Immature natural killer cell (primary cell): ENCODE data around the gene PELO. TPM values are rescaled to one million over a fixed set of nuclear protein-coding genes. Genes with fewer than 3 reads are reported as not detected.
A peak's percentile ranks its signal among the peaks of the same experiment; 100 is the strongest.
"Not testable (repeated sequence)": the region's sequence is repeated elsewhere in the genome, so short reads cannot be mapped to it uniquely, and the experiment has no call there.

ENCODE experiments used
- DNase-seq, 3 donors: peaks; one replicate each; pipeline ENCODE4 v3.0.0; 2022; ENCODE audit warnings: mixed read lengths in 1 of 3
- H3K27ac Mint-ChIP-seq, 6 donors: one replicate each; pipeline ENCODE4 v1.8.0; 2020; ENCODE audit warnings: mixed read lengths in 6 of 6, mild to moderate bottlenecking in 5 of 6, inconsistent platforms in 4 of 6, moderate library complexity in 3 of 6
- H3K27me3 Mint-ChIP-seq, 3 donors: one replicate each; pipeline ENCODE4 v1.8.0; 2020 to 2021; ENCODE audit warnings: low read depth in 3 of 3, mild to moderate bottlenecking in 3 of 3, mixed read lengths in 3 of 3, moderate library complexity in 3 of 3, inconsistent platforms in 1 of 3
- H3K36me3 Mint-ChIP-seq, 3 donors: one replicate each; pipeline ENCODE4 v1.8.0; 2020; ENCODE audit warnings: mixed read lengths in 3 of 3, inconsistent platforms in 2 of 3, mild to moderate bottlenecking in 2 of 3
- H3K4me1 Mint-ChIP-seq, 2 donors: one replicate each; pipeline ENCODE4 v1.8.0; 2020; ENCODE audit warnings: inconsistent platforms in 2 of 2, mild to moderate bottlenecking in 2 of 2, mixed read lengths in 2 of 2, moderate library complexity in 1 of 2
- H3K4me3 Mint-ChIP-seq, 5 donors: one replicate each; pipeline ENCODE4 v1.8.0; 2020; ENCODE audit warnings: mild to moderate bottlenecking in 5 of 5, mixed read lengths in 5 of 5, inconsistent platforms in 3 of 5, moderate library complexity in 3 of 5
- H3K9me3 Mint-ChIP-seq, 6 donors: one replicate each; pipeline ENCODE4 v1.8.0; 2020; ENCODE audit warnings: mild to moderate bottlenecking in 6 of 6, mixed read lengths in 6 of 6, inconsistent platforms in 4 of 6, moderate library complexity in 3 of 6
- polyA plus RNA-seq, 3 donors: library from polyadenylated mRNA; unstranded; fragments of 300-500 nt; fragmentation: Illumina TruSeq; gene quantifications; one replicate each; pipeline ENCODE4 v1.2.3, GENCODE V29; 2021

Gene PELO
- polyA plus RNA-seq, 3 donors from 2014 or later: 1.3 to 10.5 (median 2.3) TPM

GRCh38 chr5:52810426-52810825 lies 22.7 kb downstream of the PELO start:
- no peaks in the 10 kb centered on the region for H3K27me3 Mint-ChIP-seq
- DNase-seq: no peak
- no peak overlapping the region for H3K27ac Mint-ChIP-seq
- no peak overlapping the region for H3K4me3 Mint-ChIP-seq
- no peaks in the 10 kb centered on the region for H3K9me3 Mint-ChIP-seq
- no peaks in the 10 kb centered on the region for H3K36me3 Mint-ChIP-seq
- H3K4me1 Mint-ChIP-seq: peaks cover 0 to 4% of the 10 kb centered on the region in 2 donors

- H3K27ac Mint-ChIP-seq: no peak overlapping the region
- no peaks in the 10 kb centered on the region for H3K4me1 Mint-ChIP-seq
- H3K9me3 Mint-ChIP-seq: no peaks in the 10 kb centered on the region
- no peaks in the 10 kb centered on the region for H3K27me3 Mint-ChIP-seq
- DNase-seq: no peak
- no peaks in the 10 kb centered on the region for H3K36me3 Mint-ChIP-seq
- no peak overlapping the region for H3K4me3 Mint-ChIP-seq
Measured at GRCh38 chr5:52811067-52811749, 23.5 kb downstream of the PELO start.

GRCh38 chr5:52814352-52815148 lies 26.8 kb downstream of the PELO start:
- no peaks in the 10 kb centered on the region for H3K36me3 Mint-ChIP-seq
- H3K27me3 Mint-ChIP-seq: no peaks in the 10 kb centered on the region
- no peak overlapping the region for H3K4me3 Mint-ChIP-seq
- H3K27ac Mint-ChIP-seq: no peak overlapping the region
- H3K4me1 Mint-ChIP-seq: no peaks in the 10 kb centered on the region
- no peaks in the 10 kb centered on the region for H3K9me3 Mint-ChIP-seq
- DNase-seq: no peak

GRCh38 chr5:52817818-52818217 lies 30.1 kb downstream of the PELO start:
- Mint-ChIP-seq H3K4me3 (no peak overlapping the region), H3K36me3 (no peaks in the 10 kb centered on the region), H3K27ac (no peak overlapping the region), H3K4me1 (no peaks in the 10 kb centered on the region), H3K9me3 (no peaks in the 10 kb centered on the region), H3K27me3 (peaks cover 0 to 1% (median 0%) of the 10 kb centered on the region in 3 donors)
- DNase-seq: no peak

GRCh38 chr5:52818360-52818759 lies 30.6 kb downstream of the PELO start:
- DNase-seq: no peak
- peaks cover 0 to 1% (median 0%) of the 10 kb centered on the region in 3 donors for H3K27me3 Mint-ChIP-seq
- H3K4me1 Mint-ChIP-seq: no peaks in the 10 kb centered on the region
- H3K36me3 Mint-ChIP-seq: no peaks in the 10 kb centered on the region
- H3K9me3 Mint-ChIP-seq: no peaks in the 10 kb centered on the region
- no peak overlapping the region for H3K27ac Mint-ChIP-seq
- H3K4me3 Mint-ChIP-seq: no peak overlapping the region

GRCh38 chr5:52818807-52819206 lies 31.1 kb downstream of the PELO start:
- not testable (repeated sequence) for H3K4me1 Mint-ChIP-seq, DNase-seq, H3K4me3 Mint-ChIP-seq, H3K9me3 Mint-ChIP-seq, H3K27me3 Mint-ChIP-seq, H3K36me3 Mint-ChIP-seq, H3K27ac Mint-ChIP-seq

GRCh38 chr5:52821901-52822300 lies 34.2 kb downstream of the PELO start:
- Mint-ChIP-seq H3K27me3 (peaks cover 0 to 4% (median 1%) of the 10 kb centered on the region in 3 donors), H3K27ac (no peak overlapping the region), H3K36me3 (no peaks in the 10 kb centered on the region), H3K4me3 (no peak overlapping the region), H3K4me1 (peaks cover 14 to 22% of the 10 kb centered on the region in 2 donors), H3K9me3 (no peaks in the 10 kb centered on the region)
- no peak for DNase-seq

- DNase-seq: no peak
- Mint-ChIP-seq H3K27me3 (peaks cover 0 to 4% (median 1%) of the 10 kb centered on the region in 3 donors), H3K4me3 (no peak overlapping the region), H3K4me1 (peaks cover 14 to 27% of the 10 kb centered on the region in 2 donors), H3K9me3 (peaks cover 0 to under 1% (median 0%) of the 10 kb centered on the region in 6 donors), H3K27ac (no peak overlapping the region), H3K36me3 (no peaks in the 10 kb centered on the region)
Measured at GRCh38 chr5:52822437-52822836, 34.7 kb downstream of the PELO start.

DNA sequence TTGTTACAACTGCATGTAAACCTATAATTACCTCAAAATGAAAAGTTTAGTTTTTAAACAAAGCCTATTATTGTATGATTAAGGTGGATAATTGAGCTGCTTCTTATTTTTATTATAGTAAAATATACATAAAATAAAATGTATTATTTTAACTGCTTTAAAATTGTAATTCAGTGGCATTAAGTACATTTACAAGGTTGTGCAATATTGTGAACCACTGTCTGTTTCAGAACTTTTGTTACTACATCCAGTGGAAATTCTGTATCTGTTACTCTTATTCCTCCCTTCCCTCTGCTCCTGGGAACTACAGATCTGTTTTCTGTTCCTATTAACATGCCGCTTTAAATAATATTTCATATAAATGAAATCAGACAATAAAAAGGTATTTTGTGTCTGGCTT lies 37.1 kb downstream of the PELO start:
- Mint-ChIP-seq H3K27ac (peak overlapping the region in 2 of 6 donors; percentile 76 to 91), H3K36me3 (no peaks in the 10 kb centered on the region), H3K4me1 (peaks cover 14 to 30% of the 10 kb centered on the region in 2 donors), H3K9me3 (peaks cover 0 to 2% (median 0%) of the 10 kb centered on the region in 6 donors), H3K4me3 (no peak overlapping the region), H3K27me3 (peaks cover 0 to 4% (median 1%) of the 10 kb centered on the region in 3 donors)
- no peak for DNase-seq

DNA sequence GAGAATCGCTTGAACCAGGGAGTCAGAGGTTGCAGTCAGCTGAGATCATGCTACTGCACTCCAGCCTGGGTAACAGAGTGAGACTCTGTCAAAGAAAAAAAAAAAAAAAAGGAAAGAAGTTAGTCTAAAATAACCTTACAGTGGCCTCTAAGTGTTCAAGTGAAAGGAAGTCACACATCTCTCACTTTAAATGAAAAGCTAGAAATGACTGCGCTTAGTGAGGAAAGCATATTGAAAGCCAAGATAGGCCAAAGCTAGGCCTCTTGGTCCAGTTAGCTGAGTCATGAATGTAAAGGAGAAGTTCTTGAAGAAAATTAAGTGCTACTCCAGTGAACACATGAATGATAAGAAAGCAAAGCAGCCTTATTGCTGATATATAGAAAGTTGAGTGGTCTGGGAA lies 38.1 kb downstream of the PELO start:
- Mint-ChIP-seq H3K4me1 (peaks cover 14 to 30% of the 10 kb centered on the region in 2 donors), H3K36me3 (no peaks in the 10 kb centered on the region), H3K4me3 (peak overlapping the region in 3 of 5 donors; percentile 18 to 38 (median 33)), H3K27me3 (peaks cover 0 to 4% (median 1%) of the 10 kb centered on the region in 3 donors), H3K27ac (peak overlapping the region; percentile 55 to 91 (median 71)), H3K9me3 (peaks cover 0 to 2% (median 0%) of the 10 kb centered on the region in 6 donors)
- peak; percentile 12 to 25 (median 13) for DNase-seq

DNA sequence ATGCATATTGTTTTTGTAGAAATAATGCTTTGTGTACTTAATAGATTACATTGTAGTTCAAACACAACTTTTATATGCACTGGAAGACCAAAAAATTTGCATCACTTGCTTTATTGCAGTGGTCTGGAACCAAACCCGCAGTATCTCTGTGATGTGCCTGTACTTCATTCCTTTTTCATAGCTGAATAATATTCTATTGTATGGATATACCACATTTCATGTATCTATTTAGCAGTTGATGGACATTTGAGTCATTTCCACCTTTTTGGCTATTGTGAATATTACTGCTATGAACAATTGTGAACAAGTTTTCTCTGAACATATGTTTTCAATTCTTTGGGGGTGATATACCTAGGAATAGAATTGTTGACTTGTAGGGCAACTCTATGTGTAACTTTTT lies 40.1 kb downstream of the PELO start:
- peaks cover 0 to 7% (median 0%) of the 10 kb centered on the region in 3 donors for H3K27me3 Mint-ChIP-seq
- no peak overlapping the region for H3K27ac Mint-ChIP-seq
- DNase-seq: no peak
- H3K36me3 Mint-ChIP-seq: no peaks in the 10 kb centered on the region
- H3K4me3 Mint-ChIP-seq: no peak overlapping the region
- H3K4me1 Mint-ChIP-seq: peaks cover 14 to 30% of the 10 kb centered on the region in 2 donors
- peaks cover 0 to 2% (median 0%) of the 10 kb centered on the region in 6 donors for H3K9me3 Mint-ChIP-seq

DNA sequence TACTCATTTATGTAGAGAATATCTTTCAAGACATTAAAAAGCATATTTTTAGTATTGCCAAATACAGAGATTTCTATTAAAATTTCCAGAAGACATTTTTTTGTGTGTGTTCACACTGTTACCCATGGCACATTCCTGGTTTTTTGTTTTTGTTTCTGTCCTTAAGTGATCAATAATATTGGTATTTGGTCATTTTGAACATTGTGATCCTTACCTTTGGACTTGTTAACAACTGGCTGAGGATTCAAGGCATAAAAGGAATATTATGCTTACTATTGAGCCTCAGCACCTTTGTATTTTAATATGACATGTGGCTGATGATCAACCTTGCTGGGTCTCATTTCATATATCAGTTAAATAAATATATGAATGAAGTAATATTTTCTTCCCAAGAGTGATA lies 41.9 kb downstream of the PELO start:
- Mint-ChIP-seq H3K9me3 (peaks cover 0 to 2% (median 0%) of the 10 kb centered on the region in 6 donors), H3K36me3 (no peaks in the 10 kb centered on the region), H3K27ac (no peak overlapping the region), H3K4me3 (no peak overlapping the region), H3K27me3 (peaks cover 0 to 8% (median under 1%) of the 10 kb centered on the region in 3 donors), H3K4me1 (peaks cover 14 to 30% of the 10 kb centered on the region in 2 donors)
- DNase-seq: no peak

DNA sequence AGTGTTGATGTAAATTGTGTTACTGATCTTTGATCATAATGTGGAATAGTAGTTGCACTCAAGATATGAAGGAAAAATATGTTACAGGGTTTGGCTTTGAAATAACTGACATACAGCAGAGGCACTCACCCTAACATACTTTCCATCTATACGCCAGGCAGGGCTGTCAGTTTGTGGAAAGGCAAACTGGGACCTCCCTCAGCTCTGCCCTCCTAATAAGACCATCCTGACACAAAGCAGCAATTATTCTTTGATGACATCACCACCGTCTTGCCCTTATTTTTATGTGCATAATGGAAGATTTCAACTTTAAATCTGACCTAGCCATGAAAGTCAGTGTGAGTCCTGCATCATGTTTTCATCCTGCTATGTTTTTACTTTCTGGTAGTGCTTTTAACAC lies 42.9 kb downstream of the PELO start:
- H3K4me1 Mint-ChIP-seq: peaks cover 10 to 20% of the 10 kb centered on the region in 2 donors
- H3K27me3 Mint-ChIP-seq: peaks cover 0 to 9% (median 2%) of the 10 kb centered on the region in 3 donors
- H3K36me3 Mint-ChIP-seq: no peaks in the 10 kb centered on the region
- H3K4me3 Mint-ChIP-seq: no peak overlapping the region
- no peak overlapping the region for H3K27ac Mint-ChIP-seq
- peaks cover 0 to 2% (median 0%) of the 10 kb centered on the region in 6 donors for H3K9me3 Mint-ChIP-seq
- DNase-seq: no peak

- Mint-ChIP-seq H3K36me3 (no peaks in the 10 kb centered on the region), H3K27me3 (peaks cover 0 to 4% (median 2%) of the 10 kb centered on the region in 3 donors), H3K4me1 (peaks cover 0 to 8% of the 10 kb centered on the region in 2 donors), H3K9me3 (peaks cover 0 to 2% (median 0%) of the 10 kb centered on the region in 6 donors), H3K27ac (no peak overlapping the region), H3K4me3 (no peak overlapping the region)
- no peak for DNase-seq
Measured at GRCh38 chr5:52831786-52832511, 44.2 kb downstream of the PELO start.
